Measurements from ENCODE around the gene RDH5. TPM values are rescaled to one million over a fixed set of nuclear protein-coding genes. Genes with fewer than 3 reads are reported as not detected.

The RDH5 gene
- total RNA-seq, 4 donors from 2014 or later = 13.8 to 23.0 (median 17.2) TPM

GRCh38 chr12:55679691-55680090 lies 40.5 kb upstream of the RDH5 start:
- H3K27ac ChIP-seq (replicated peaks in 1 of 4) = no peak overlapping the region
- peaks cover 10 to 16% (median 14%) of the 10 kb centered on the region in 4 donors for H3K4me1 ChIP-seq
- no peaks in the 10 kb centered on the region for H3K27me3 ChIP-seq
- no peak overlapping the region for H3K4me3 ChIP-seq
- DNase-seq (ENCODE audit: extremely low spot score) = no peak
- TF ChIP-seq POLR2A (IDR thresholded peaks at IDR 0.05; ENCODE audit: low read depth) = no peak
- TF ChIP-seq CTCF (IDR thresholded peaks at IDR 0.05) = no peak
- TF ChIP-seq EP300 (IDR thresholded peaks at IDR 0.05) = no peak
- TF ChIP-seq POLR2AphosphoS5 (IDR thresholded peaks at IDR 0.05) = no peak
- 77% methylated on average over 5 of the region's 5 CpGs for WGBS
- no peaks in the 10 kb centered on the region for H3K9me3 ChIP-seq
- intact Hi-C loops (cut with DNase I) = loop anchor here (5.0 kb wide), 1 partner anchor 58 kb away; no protein-coding TSS in a partner anchor
- H3K36me3 ChIP-seq = peaks cover 0 to 2% (median 1%) of the 10 kb centered on the region in 4 donors

DNA sequence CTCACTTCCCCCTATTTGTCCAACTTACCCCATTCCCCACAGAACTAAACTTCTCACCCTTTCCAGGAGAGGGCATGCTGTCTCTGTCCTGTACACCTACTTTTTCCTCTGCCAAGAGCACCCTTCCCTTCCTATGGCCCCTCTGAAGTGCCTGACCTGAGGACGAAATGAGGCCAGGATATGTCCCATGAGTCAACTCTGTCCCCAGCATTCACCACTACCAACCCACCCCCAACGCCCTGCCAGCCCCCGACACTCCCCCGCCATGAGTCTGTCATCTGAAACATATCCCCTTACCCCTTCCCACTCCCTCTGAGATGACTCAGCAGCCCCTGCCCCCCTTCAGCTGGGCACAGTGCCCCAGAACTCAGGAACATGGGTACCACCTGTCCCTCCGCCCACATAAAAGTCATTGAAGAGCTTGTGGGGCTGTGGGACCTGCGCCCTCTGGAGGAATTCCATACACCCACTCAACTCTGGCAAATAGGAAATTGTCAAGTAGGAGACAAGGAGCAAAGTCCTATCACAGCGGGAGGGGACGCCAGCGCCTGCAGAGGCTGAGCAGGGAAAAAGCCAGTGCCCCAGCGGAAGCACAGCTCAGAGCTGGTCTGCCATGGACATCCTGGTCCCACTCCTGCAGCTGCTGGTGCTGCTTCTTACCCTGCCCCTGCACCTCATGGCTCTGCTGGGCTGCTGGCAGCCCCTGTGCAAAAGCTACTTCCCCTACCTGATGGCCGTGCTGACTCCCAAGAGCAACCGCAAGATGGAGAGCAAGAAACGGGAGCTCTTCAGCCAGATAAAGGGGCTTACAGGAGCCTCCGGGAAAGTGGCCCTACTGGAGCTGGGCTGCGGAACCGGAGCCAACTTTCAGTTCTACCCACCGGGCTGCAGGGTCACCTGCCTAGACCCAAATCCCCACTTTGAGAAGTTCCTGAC lies 38.8 kb upstream of the RDH5 start:
- peak in 2 of 3 experiments; percentile 44 to 51 for TF ChIP-seq CTCF (IDR thresholded peaks at IDR 0.05)
- TF ChIP-seq POLR2A (IDR thresholded peaks at IDR 0.05; ENCODE audit: low read depth) = no peak
- peak in 1 of 2 donors; percentile 46 for TF ChIP-seq POLR2AphosphoS5 (IDR thresholded peaks at IDR 0.05)
- 9% methylated on average over 9 of the region's 17 CpGs for WGBS
- Histone ChIP-seq H3K4me3 (peak overlapping the region in 3 of 4 donors; percentile 8 to 19 (median 19)), H3K4me1 (peaks cover 10 to 16% (median 14%) of the 10 kb centered on the region in 4 donors), H3K36me3 (peaks cover 0 to 20% (median 16%) of the 10 kb centered on the region in 4 donors), H3K27me3 (no peaks in the 10 kb centered on the region), H3K9me3 (no peaks in the 10 kb centered on the region), H3K27ac (replicated peaks in 1 of 4) (peak overlapping the region in 3 of 4 donors; percentile 56 to 64 (median 56))
- intact Hi-C loops (cut with DNase I) = loop anchor here (5.0 kb wide), 1 partner anchor 56 kb away; no protein-coding TSS in a partner anchor
- DNase-seq (ENCODE audit: extremely low spot score) = no peak

DNA sequence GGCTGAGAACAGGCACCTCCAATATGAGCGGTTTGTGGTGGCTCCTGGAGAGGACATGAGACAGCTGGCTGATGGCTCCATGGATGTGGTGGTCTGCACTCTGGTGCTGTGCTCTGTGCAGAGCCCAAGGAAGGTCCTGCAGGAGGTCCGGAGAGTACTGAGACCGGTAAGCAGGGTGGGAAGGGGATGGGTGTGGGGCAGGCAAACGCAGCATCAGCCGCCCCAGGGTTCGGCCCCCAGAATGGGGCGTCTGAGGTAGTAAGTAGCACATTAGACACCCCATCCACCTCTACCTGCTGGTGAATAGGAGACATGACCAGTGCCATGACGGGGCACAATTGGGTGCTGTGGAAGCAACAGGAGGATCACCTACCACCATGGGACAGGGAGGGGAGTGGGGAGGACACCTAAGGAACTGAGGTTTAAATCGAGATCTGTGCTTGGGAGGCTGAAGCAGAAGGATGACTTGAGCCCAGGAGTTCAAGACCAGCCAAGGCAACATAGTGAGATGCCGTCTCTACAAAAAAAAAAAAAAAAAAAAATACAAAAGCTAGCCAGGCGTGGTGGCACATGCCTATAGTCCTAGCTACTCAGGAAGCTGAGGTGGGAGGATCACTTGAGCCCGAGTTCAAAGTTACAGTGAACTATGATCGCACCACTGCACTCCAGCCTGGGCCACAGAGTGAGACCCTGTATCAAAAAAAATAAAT lies 38.0 kb upstream of the RDH5 start:
- peak overlapping the region in 1 of 4 donors; percentile 56 for H3K27ac ChIP-seq (replicated peaks in 1 of 4)

GRCh38 chr12:55683676-55684075 lies 36.5 kb upstream of the RDH5 start:
- Histone ChIP-seq H3K36me3 (peaks cover 22 to 42% (median 33%) of the 10 kb centered on the region in 4 donors), H3K27me3 (no peaks in the 10 kb centered on the region), H3K9me3 (no peaks in the 10 kb centered on the region), H3K27ac (replicated peaks in 1 of 4) (no peak overlapping the region), H3K4me1 (peaks cover 10 to 16% (median 14%) of the 10 kb centered on the region in 4 donors), H3K4me3 (no peak overlapping the region)
- intact Hi-C loops (cut with DNase I) = loop anchor here (5.0 kb wide), 1 partner anchor 54 kb away; no protein-coding TSS in a partner anchor
- no peak for DNase-seq (ENCODE audit: extremely low spot score)
- 92% methylated on average over 7 of the region's 7 CpGs for WGBS
- peak in 1 of 2 donors; percentile 6 for TF ChIP-seq POLR2AphosphoS5 (IDR thresholded peaks at IDR 0.05)
- TF ChIP-seq EP300 (IDR thresholded peaks at IDR 0.05) = no peak
- no peak for TF ChIP-seq CTCF (IDR thresholded peaks at IDR 0.05)
- no peak for TF ChIP-seq POLR2A (IDR thresholded peaks at IDR 0.05; ENCODE audit: low read depth)

More for the DNA sequence above, 38.0 kb upstream of the RDH5 start:
- intact Hi-C loops (cut with DNase I) = loop anchor here (5.0 kb wide), 1 partner anchor 55 kb away; no protein-coding TSS in a partner anchor
- Histone ChIP-seq H3K36me3 (peaks cover 8 to 28% (median 19%) of the 10 kb centered on the region in 4 donors), H3K27me3 (no peaks in the 10 kb centered on the region), H3K4me3 (peak overlapping the region in 1 of 4 donors; percentile 19), H3K4me1 (peaks cover 10 to 16% (median 14%) of the 10 kb centered on the region in 4 donors), H3K9me3 (no peaks in the 10 kb centered on the region)
- TF ChIP-seq EP300 (IDR thresholded peaks at IDR 0.05) = no peak
- no peak for TF ChIP-seq POLR2AphosphoS5 (IDR thresholded peaks at IDR 0.05)
- no peak for TF ChIP-seq CTCF (IDR thresholded peaks at IDR 0.05)
- no peak for TF ChIP-seq POLR2A (IDR thresholded peaks at IDR 0.05; ENCODE audit: low read depth)
- WGBS = 87% methylated on average over 12 of the region's 13 CpGs
- no peak for DNase-seq (ENCODE audit: extremely low spot score)
